HUES48 (cell line): ENCODE data around the gene PKIB.

ENCODE experiments used
- H3K27ac ChIP-seq: one replicate; pipeline ENCODE4 v1.7.0; 2013; ENCODE audit warnings: low read depth, low read length, inconsistent platforms
- H3K27me3 ChIP-seq: 2 replicates; pipeline ENCODE4 v1.6.1; 2013; ENCODE audit warnings: mild to moderate bottlenecking, low read length; ENCODE audit not compliant: control insufficient read depth, insufficient read depth
- H3K36me3 ChIP-seq: 2 replicates; pipeline ENCODE4 v1.6.1; 2013; ENCODE audit warnings: low read length; ENCODE audit not compliant: control insufficient read depth, insufficient read depth
- H3K4me1 ChIP-seq: 2 replicates; pipeline ENCODE4 v1.6.1; 2013; ENCODE audit warnings: mild to moderate bottlenecking, low read length; ENCODE audit not compliant: control insufficient read depth, insufficient read depth
- H3K4me3 ChIP-seq: 2 replicates; pipeline ENCODE4 v1.5.1; 2013; ENCODE audit warnings: mild to moderate bottlenecking, low read depth, low read length
- H3K9ac ChIP-seq: 2 replicates; pipeline ENCODE4 v1.6.1; 2013; ENCODE audit warnings: mild to moderate bottlenecking, low read depth, low read length, moderate library complexity
- H3K9me3 ChIP-seq: 2 replicates; pipeline ENCODE4 v1.6.1; 2013; ENCODE audit warnings: low read length; ENCODE audit not compliant: control insufficient read depth, insufficient read depth

PKIB gene

GRCh38 chr6:122726649-122727048 is 116.4 kb downstream of the PKIB start:
- Histone ChIP-seq H3K4me3 (no peak overlapping the region), H3K27me3 (no peaks in the 10 kb centered on the region), H3K9ac (no peak overlapping the region), H3K27ac (no peak overlapping the region), H3K36me3 (no peaks in the 10 kb centered on the region), H3K4me1 (peaks cover 11% of the 10 kb centered on the region), H3K9me3 (no peaks in the 10 kb centered on the region)

DNA sequence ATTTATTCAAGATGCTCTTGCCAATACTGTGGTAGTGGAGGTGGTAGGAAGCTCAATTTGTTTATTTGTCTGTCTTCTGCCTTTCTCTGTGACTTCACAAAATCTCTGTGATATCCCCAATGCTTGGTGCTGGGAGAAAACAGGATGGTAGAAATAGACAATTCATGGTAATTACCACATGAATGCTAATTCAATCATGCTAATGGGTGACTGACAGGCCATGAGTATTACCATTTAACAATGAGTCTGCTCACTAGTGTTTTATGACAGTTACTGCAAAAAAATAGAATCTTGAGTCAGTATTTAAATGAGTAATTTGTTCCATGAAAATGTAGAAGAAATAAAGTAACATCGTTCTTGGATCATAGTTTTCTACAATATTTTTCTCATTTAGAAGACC is 117.0 kb downstream of the PKIB start:
- Histone ChIP-seq H3K4me1 (peaks cover 11% of the 10 kb centered on the region), H3K4me3 (no peak overlapping the region), H3K9ac (no peak overlapping the region), H3K36me3 (no peaks in the 10 kb centered on the region), H3K27ac (no peak overlapping the region), H3K27me3 (no peaks in the 10 kb centered on the region), H3K9me3 (no peaks in the 10 kb centered on the region)

- H3K4me1 ChIP-seq, result peaks cover 26% of the 10 kb centered on the region
- no peak overlapping the region for H3K27ac ChIP-seq
- no peak overlapping the region for H3K9ac ChIP-seq
- H3K27me3 ChIP-seq, result no peaks in the 10 kb centered on the region
- no peak overlapping the region for H3K4me3 ChIP-seq
- H3K9me3 ChIP-seq, result no peaks in the 10 kb centered on the region
- no peaks in the 10 kb centered on the region for H3K36me3 ChIP-seq
These were observed 120.1 kb downstream of the PKIB start for GRCh38 chr6:122730334-122730733.

- Histone ChIP-seq H3K27me3 (no peaks in the 10 kb centered on the region), H3K4me3 (no peak overlapping the region), H3K36me3 (no peaks in the 10 kb centered on the region), H3K9me3 (no peaks in the 10 kb centered on the region), H3K27ac (no peak overlapping the region), H3K9ac (no peak overlapping the region), H3K4me1 (peaks cover 31% of the 10 kb centered on the region)
These were observed 120.7 kb downstream of the PKIB start for GRCh38 chr6:122730775-122731386.

GRCh38 chr6:122733259-122733658 is 123.1 kb downstream of the PKIB start:
- Histone ChIP-seq H3K27ac (no peak overlapping the region), H3K9me3 (no peaks in the 10 kb centered on the region), H3K36me3 (no peaks in the 10 kb centered on the region), H3K27me3 (no peaks in the 10 kb centered on the region), H3K4me1 (peaks cover 23% of the 10 kb centered on the region), H3K4me3 (no peak overlapping the region), H3K9ac (no peak overlapping the region)

GRCh38 chr6:122734529-122735395 is 124.6 kb downstream of the PKIB start:
- Histone ChIP-seq H3K9me3 (no peaks in the 10 kb centered on the region), H3K4me1 (peaks cover 23% of the 10 kb centered on the region), H3K4me3 (no peak overlapping the region), H3K9ac (no peak overlapping the region), H3K27me3 (no peaks in the 10 kb centered on the region), H3K36me3 (no peaks in the 10 kb centered on the region), H3K27ac (peak overlapping the region; percentile 42)

GRCh38 chr6:122735582-122735981 is 125.4 kb downstream of the PKIB start:
- H3K27me3 ChIP-seq, result no peaks in the 10 kb centered on the region
- peaks cover 23% of the 10 kb centered on the region for H3K4me1 ChIP-seq
- H3K27ac ChIP-seq, result peak overlapping the region; percentile 50
- H3K9me3 ChIP-seq, result no peaks in the 10 kb centered on the region
- H3K4me3 ChIP-seq, result no peak overlapping the region
- no peaks in the 10 kb centered on the region for H3K36me3 ChIP-seq
- H3K9ac ChIP-seq, result no peak overlapping the region

- Histone ChIP-seq H3K4me3 (no peak overlapping the region), H3K36me3 (no peaks in the 10 kb centered on the region), H3K9ac (no peak overlapping the region), H3K9me3 (no peaks in the 10 kb centered on the region), H3K27ac (no peak overlapping the region), H3K4me1 (peaks cover 23% of the 10 kb centered on the region), H3K27me3 (no peaks in the 10 kb centered on the region)
These were observed 126.0 kb downstream of the PKIB start for GRCh38 chr6:122736163-122736562.

DNA sequence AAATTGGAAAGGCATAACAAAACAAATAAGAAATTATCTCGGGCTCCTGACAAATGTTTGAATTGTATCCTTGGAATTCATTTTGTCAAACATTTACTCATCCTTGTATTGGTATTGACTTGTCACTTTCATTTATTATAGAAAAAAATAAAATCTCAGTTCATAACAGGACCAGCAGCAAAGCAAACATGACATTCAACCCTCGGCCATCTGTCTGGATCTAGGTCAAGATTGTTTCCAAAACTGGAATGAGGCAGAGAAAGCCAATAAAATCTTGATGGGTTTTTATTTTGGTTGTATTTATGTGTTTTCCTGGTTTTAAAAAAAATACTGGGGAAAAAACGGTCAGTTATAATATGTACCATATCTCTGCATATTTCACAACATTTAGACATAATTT is 126.4 kb downstream of the PKIB start:
- no peaks in the 10 kb centered on the region for H3K27me3 ChIP-seq
- H3K9ac ChIP-seq, result no peak overlapping the region
- H3K27ac ChIP-seq, result no peak overlapping the region
- H3K4me1 ChIP-seq, result peaks cover 23% of the 10 kb centered on the region
- no peaks in the 10 kb centered on the region for H3K9me3 ChIP-seq
- H3K36me3 ChIP-seq, result no peaks in the 10 kb centered on the region
- no peak overlapping the region for H3K4me3 ChIP-seq

GRCh38 chr6:122740091-122740490 is 129.9 kb downstream of the PKIB start:
- no peaks in the 10 kb centered on the region for H3K36me3 ChIP-seq
- no peaks in the 10 kb centered on the region for H3K27me3 ChIP-seq
- H3K4me3 ChIP-seq, result no peak overlapping the region
- peaks cover 10% of the 10 kb centered on the region for H3K4me1 ChIP-seq
- no peak overlapping the region for H3K9ac ChIP-seq
- H3K27ac ChIP-seq, result no peak overlapping the region
- H3K9me3 ChIP-seq, result no peaks in the 10 kb centered on the region

- no peaks in the 10 kb centered on the region for H3K9me3 ChIP-seq
- no peak overlapping the region for H3K27ac ChIP-seq
- no peaks in the 10 kb centered on the region for H3K27me3 ChIP-seq
- no peak overlapping the region for H3K4me3 ChIP-seq
- H3K36me3 ChIP-seq, result no peaks in the 10 kb centered on the region
- peaks cover 3% of the 10 kb centered on the region; the same call in 1 of the 2 replicates for H3K4me1 ChIP-seq
- no peak overlapping the region for H3K9ac ChIP-seq
These were observed 130.7 kb downstream of the PKIB start for GRCh38 chr6:122740936-122741335.
